Endothelial cell of umbilical vein (primary cell): ENCODE measurements around the gene SEL1L2. TPM values are rescaled to one million over a fixed set of nuclear protein-coding genes. Genes with fewer than 3 reads are reported as not detected.

Source experiments
- BruUV-seq: library from RNA; stranded (reverse); fragments of 400-500 nt; replicated peaks from 2 replicates; lab custom pipeline; 2021; lab: Mats Ljungman, UMichigan
- CTCF ChIA-PET: fragments of 300-600, 350-600 bp; sonication (Branson Sonifier 250); formaldehyde crosslinking; loops from one replicate; lab custom pipeline; 2021; ENCODE audit warnings: antibody characterized with exemption, inconsistent platforms; lab: Charles Lee
- POLR2A ChIA-PET: fragments of 300-600, 350-600 bp; sonication (Branson Sonifier 250); formaldehyde crosslinking; loops from one replicate; lab custom pipeline; 2021; ENCODE audit warnings: antibody characterized with exemption, inconsistent platforms; lab: Charles Lee
- DNase-seq: peaks from one replicate; pipeline ENCODE4 v3.0.0-alpha.2; 2011; ENCODE audit warnings: low read depth, low spot score
- FAIRE-seq: peaks from 2 replicates; lab custom pipeline; 2011; peaks lifted over from hg19 to GRCh38; lab: Jason Lieb, UNC
- H2AFZ ChIP-seq: 2 replicates; pipeline ENCODE4 v1.6.0; 2012; ENCODE audit warnings: low read depth, low read length, control low read depth, inconsistent platforms
- H3K27ac ChIP-seq: 2 replicates; pipeline ENCODE4 v1.5.1; 2011; ENCODE audit warnings: low read depth, mild to moderate bottlenecking, control low read depth, low read length, moderate library complexity; ENCODE audit not compliant: insufficient read depth
- H3K27me3 ChIP-seq, 2 experiments: 2 replicates each; pipeline versions ENCODE4 v1.6.0 to v1.6.1; 2011; ENCODE audit warnings: low read length in 2 of 2, mixed read lengths in 1 of 2; ENCODE audit not compliant: control insufficient read depth in 2 of 2, insufficient read depth in 2 of 2
- H3K36me3 ChIP-seq, 2 experiments: 2 replicates in 1 of 2; 3 replicates in 1 of 2; pipeline ENCODE4 v1.5.1; 2011; ENCODE audit warnings: low read length in 2 of 2, mild to moderate bottlenecking in 1 of 2, moderate library complexity in 1 of 2; ENCODE audit not compliant: control insufficient read depth in 2 of 2, insufficient read depth in 2 of 2; ENCODE audit errors: extremely low read depth in 1 of 2
- H3K4me1 ChIP-seq: 3 replicates; pipeline ENCODE4 v1.5.1; 2011; ENCODE audit warnings: mild to moderate bottlenecking, low read length; ENCODE audit not compliant: control insufficient read depth, insufficient read depth; ENCODE audit errors: extremely low read depth
- H3K4me2 ChIP-seq: 2 replicates; pipeline ENCODE4 v1.6.1; 2011; ENCODE audit warnings: low read length, control low read depth, mixed read lengths; ENCODE audit not compliant: insufficient read depth
- H3K4me3 ChIP-seq, 3 experiments: fragments of 200-600 bp in 1 of 3; sonication (generic), shearing (Covaris generic) in 1 of 3; replicated peaks in 1 of 3; 2 replicates each; pipeline ENCODE4 v1.5.1; 2011 to 2016; ENCODE audit warnings: control low read depth in 3 of 3, low read length in 3 of 3, mild to moderate bottlenecking in 2 of 3, inconsistent platforms in 1 of 3, low read depth in 1 of 3, moderate library complexity in 1 of 3; ENCODE audit not compliant: insufficient read depth in 1 of 3
- H3K79me2 ChIP-seq: 2 replicates; pipeline ENCODE4 v1.6.0; 2012; ENCODE audit warnings: low read length, inconsistent platforms; ENCODE audit not compliant: control insufficient read depth, insufficient read depth
- H3K9ac ChIP-seq: replicated peaks from 2 replicates; pipeline ENCODE3; 2011; ENCODE audit warnings: low read length, control low read depth; ENCODE audit not compliant: insufficient read depth; ENCODE audit errors: extremely low read depth
- H3K9me1 ChIP-seq: replicated peaks from 3 replicates; pipeline ENCODE4 v1.6.0; 2011; ENCODE audit warnings: mild to moderate bottlenecking, low read length; ENCODE audit not compliant: control insufficient read depth, insufficient read depth; ENCODE audit errors: extremely low read depth
- H3K9me3 ChIP-seq: replicated peaks from 2 replicates; pipeline ENCODE4 v1.5.1; 2012; ENCODE audit warnings: low read length, inconsistent platforms; ENCODE audit not compliant: control insufficient read depth, insufficient read depth
- H4K20me1 ChIP-seq: replicated peaks from 2 replicates; pipeline ENCODE3; 2011; ENCODE audit warnings: mild to moderate bottlenecking, low read length; ENCODE audit not compliant: control insufficient read depth, insufficient read depth; ENCODE audit errors: extremely low read depth
- EZH2 ChIP-seq: IDR thresholded peaks from 2 replicates; pipeline ENCODE4 v1.6.1; 2012; ENCODE audit warnings: borderline replicate concordance, low read depth, mild to moderate bottlenecking, moderate library complexity, low read length, inconsistent platforms; ENCODE audit not compliant: severe bottlenecking
- FOS ChIP-seq: IDR thresholded peaks from 2 replicates; pipeline ENCODE4 v1.6.1; 2011; ENCODE audit warnings: mild to moderate bottlenecking, low read length, moderate library complexity, borderline replicate concordance; ENCODE audit not compliant: insufficient read depth
- GATA2 ChIP-seq: IDR thresholded peaks from 2 replicates; pipeline ENCODE4 v1.7.0; 2011; ENCODE audit warnings: low read depth, mild to moderate bottlenecking, moderate library complexity, mixed read lengths, low read length; ENCODE audit not compliant: insufficient read length, insufficient read depth
- JUN ChIP-seq: IDR thresholded peaks from 2 replicates; pipeline ENCODE4 v1.6.1; 2011; ENCODE audit warnings: borderline replicate concordance, low read depth; ENCODE audit not compliant: insufficient read length, insufficient read depth
- MYC ChIP-seq: IDR thresholded peaks from one replicate; pipeline ENCODE4 v1.6.1; 2011; ENCODE audit warnings: mild to moderate bottlenecking, low read depth, low read length
- POLR2A ChIP-seq: IDR thresholded peaks from 2 replicates; pipeline ENCODE4 v1.6.1; 2012; ENCODE audit warnings: low read depth, mild to moderate bottlenecking, control low read depth, low read length
- POLR2AphosphoS5 ChIP-seq: IDR thresholded peaks from 2 replicates; pipeline ENCODE4 v1.6.1; 2012; ENCODE audit warnings: low read depth, mild to moderate bottlenecking, control low read depth, low read length, moderate library complexity; ENCODE audit not compliant: insufficient read depth
- dilution Hi-C: fragments of 300-500 bp; cut with MboI; formaldehyde crosslinking; loops from one replicate; pipeline ENCODE4 v1.15.0; 2019; ENCODE audit warnings: low sequenced_read_pairs; ENCODE audit not compliant: extremely low pct_ligation_motif_present
- intact Hi-C: fragments of 100-400 bp; cut with micrococcal nuclease; formaldehyde crosslinking; loops from one replicate; pipeline ENCODE4 v1.10.0; 2022
- polyA plus RNA-seq, 4 experiments: library from polyadenylated mRNA; depleted of rRNA in 3 of 4; stranded (reverse) in 3 of 4; unstranded in 1 of 4; fragments of >200 nt; gene quantifications; 2 replicates each; pipeline versions ENCODE4 v1.2.1 to v1.2.3, GENCODE V29; 2011 to 2012; ENCODE audit warnings: missing spikeins in 1 of 4
- total RNA-seq: library from RNA; stranded (reverse); gene quantifications from 2 replicates; pipeline ENCODE4 v1.2.3, GENCODE V29; 2021
- TF ChIP-seq, protein P1 (sequence below): IDR thresholded peaks from 2 replicates; pipeline ENCODE4 v1.6.1; 2011; ENCODE audit not compliant: insufficient read depth, insufficient read length
- TF ChIP-seq, protein P2 (sequence below), 2 donors: IDR thresholded peaks; 1 replicate in 1 of 2; 2 replicates in 1 of 2; pipeline ENCODE4 v1.5.1; 2011; ENCODE audit warnings: low read length in 2 of 2, mild to moderate bottlenecking in 2 of 2, moderate library complexity in 2 of 2, control low read depth in 1 of 2, inconsistent platforms in 1 of 2, low read depth in 1 of 2; ENCODE audit not compliant: insufficient read depth in 1 of 2; ENCODE audit errors: extremely low read depth in 1 of 2

The SEL1L2 gene
- total and polyA plus RNA-seq, 2 donors (not counting 3 experiments of a cell fraction or from before 2014, with no cell fraction given) = not detected

DNA sequence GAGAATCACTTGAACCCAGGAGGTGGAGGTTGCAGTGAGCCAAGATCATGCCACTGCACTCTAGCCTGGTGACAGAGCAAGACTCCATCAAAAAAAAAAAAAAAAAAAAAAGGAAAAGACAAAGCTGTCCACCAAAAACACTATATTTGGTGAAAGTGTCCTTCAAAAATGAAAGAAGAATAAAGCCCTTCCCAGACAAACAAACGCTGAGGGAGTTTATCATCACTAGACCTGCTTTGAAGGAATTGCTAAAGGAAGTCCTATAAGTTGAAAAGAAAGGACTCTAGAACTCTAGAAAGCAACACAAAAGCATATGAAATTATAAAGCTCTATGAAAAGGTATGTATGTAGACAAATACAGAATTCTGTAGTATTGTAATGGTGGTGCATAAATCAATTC, 98.8 kb downstream of the SEL1L2 start:
- no peaks in the 10 kb centered on the region for H3K36me3 ChIP-seq
- CTCF ChIA-PET = no interaction called here
- H3K27me3 ChIP-seq = no peaks in the 10 kb centered on the region
- dilution Hi-C loops (no loop called here), intact Hi-C loops (no loop called here)
- no peak for DNase-seq
- no peak overlapping the region for H3K9ac ChIP-seq
- no peaks in the 10 kb centered on the region for H3K4me1 ChIP-seq
- no peaks in the 10 kb centered on the region for H4K20me1 ChIP-seq
- H3K9me3 ChIP-seq = no peaks in the 10 kb centered on the region
- POLR2A ChIA-PET = no interaction called here
- FAIRE-seq = no peak
- H3K4me2 ChIP-seq = no peak overlapping the region
- H3K4me3 ChIP-seq = no peak overlapping the region
- BruUV-seq = no TSS peak
- no peaks in the 10 kb centered on the region for H3K79me2 ChIP-seq
- H2AFZ ChIP-seq = no peak overlapping the region
- H3K27ac ChIP-seq = no peak overlapping the region
- no peaks in the 10 kb centered on the region for H3K9me1 ChIP-seq
- TF ChIP-seq FOS (no peak), MYC (no peak), JUN (no peak), GATA2 (no peak), EZH2 (no peak), POLR2A (no peak), POLR2AphosphoS5 (no peak)
- TF ChIP-seq, protein P1, sequence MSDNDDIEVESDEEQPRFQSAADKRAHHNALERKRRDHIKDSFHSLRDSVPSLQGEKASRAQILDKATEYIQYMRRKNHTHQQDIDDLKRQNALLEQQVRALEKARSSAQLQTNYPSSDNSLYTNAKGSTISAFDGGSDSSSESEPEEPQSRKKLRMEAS = no peak
- TF ChIP-seq, protein P2, sequence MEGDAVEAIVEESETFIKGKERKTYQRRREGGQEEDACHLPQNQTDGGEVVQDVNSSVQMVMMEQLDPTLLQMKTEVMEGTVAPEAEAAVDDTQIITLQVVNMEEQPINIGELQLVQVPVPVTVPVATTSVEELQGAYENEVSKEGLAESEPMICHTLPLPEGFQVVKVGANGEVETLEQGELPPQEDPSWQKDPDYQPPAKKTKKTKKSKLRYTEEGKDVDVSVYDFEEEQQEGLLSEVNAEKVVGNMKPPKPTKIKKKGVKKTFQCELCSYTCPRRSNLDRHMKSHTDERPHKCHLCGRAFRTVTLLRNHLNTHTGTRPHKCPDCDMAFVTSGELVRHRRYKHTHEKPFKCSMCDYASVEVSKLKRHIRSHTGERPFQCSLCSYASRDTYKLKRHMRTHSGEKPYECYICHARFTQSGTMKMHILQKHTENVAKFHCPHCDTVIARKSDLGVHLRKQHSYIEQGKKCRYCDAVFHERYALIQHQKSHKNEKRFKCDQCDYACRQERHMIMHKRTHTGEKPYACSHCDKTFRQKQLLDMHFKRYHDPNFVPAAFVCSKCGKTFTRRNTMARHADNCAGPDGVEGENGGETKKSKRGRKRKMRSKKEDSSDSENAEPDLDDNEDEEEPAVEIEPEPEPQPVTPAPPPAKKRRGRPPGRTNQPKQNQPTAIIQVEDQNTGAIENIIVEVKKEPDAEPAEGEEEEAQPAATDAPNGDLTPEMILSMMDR (IDR thresholded peaks at IDR 0.05; ENCODE audit: extremely low read depth in 1 of 2, insufficient read depth in 1 of 2, low read depth in 1 of 2, low read length in 2 of 2) = no peak
